SK-N-SH treated with all-trans-retinoic acid at 6 μM for 48 hours (cell line): ENCODE data around the gene BRSK1.

Experiments
- ATAC-seq: fragments of 200-7000 bp; cut with Tn5 transposase; 3 replicates; pipeline ENCODE4 v1.9.1; 2020; ENCODE audit warnings: mild to moderate bottlenecking, moderate library complexity
- BACH2 ChIP-seq: fragments of 250-450 bp; sonication (Bioruptor Pico); IDR thresholded peaks from 2 replicates; pipeline ENCODE4 v1.9.0; 2021; ENCODE audit warnings: mild to moderate bottlenecking, borderline replicate concordance
- CREB5 ChIP-seq: fragments of 250-450 bp; sonication (Bioruptor Pico); IDR thresholded peaks from 2 replicates; pipeline ENCODE4 v1.5.1; 2020; ENCODE audit warnings: low read depth, mild to moderate bottlenecking, moderate library complexity
- CSDC2 ChIP-seq: fragments of 250-450 bp; sonication (Bioruptor Pico); IDR thresholded peaks from 2 replicates; pipeline ENCODE4 v1.5.0; 2020; ENCODE audit warnings: mild to moderate bottlenecking, moderate library complexity
- CSRNP3 ChIP-seq: fragments of 250-450 bp; sonication (Bioruptor Pico); IDR thresholded peaks from 2 replicates; pipeline ENCODE4 v1.5.1; 2021; ENCODE audit warnings: mild to moderate bottlenecking, moderate library complexity
- ESRRG ChIP-seq: fragments of 250-450 bp; sonication (Bioruptor Pico); IDR thresholded peaks from 2 replicates; pipeline ENCODE4 v1.6.1; 2021; ENCODE audit warnings: mild to moderate bottlenecking
- ISL1 ChIP-seq: fragments of 250-450 bp; sonication (Bioruptor Pico); IDR thresholded peaks from 2 replicates; pipeline ENCODE4 v2.1.2; 2022; ENCODE audit warnings: mild to moderate bottlenecking, moderate library complexity
- OSR1 ChIP-seq: fragments of 250-450 bp; sonication (Bioruptor Pico); IDR thresholded peaks from 2 replicates; pipeline ENCODE4 v1.8.0; 2022; ENCODE audit warnings: moderate library complexity, mild to moderate bottlenecking, inconsistent platforms
- PATZ1 ChIP-seq: fragments of 250-450 bp; sonication (Bioruptor Pico); IDR thresholded peaks from 2 replicates; pipeline ENCODE4 v1.8.0; 2020; ENCODE audit warnings: mild to moderate bottlenecking, moderate library complexity, borderline replicate concordance
- POU6F1 ChIP-seq: fragments of 250-450 bp; sonication (Bioruptor Pico); IDR thresholded peaks from 2 replicates; pipeline ENCODE4 v1.8.0; 2021; ENCODE audit warnings: low read depth, mild to moderate bottlenecking, moderate library complexity, borderline replicate concordance
- PPARA ChIP-seq: fragments of 250-450 bp; sonication (Bioruptor Pico); IDR thresholded peaks from 2 replicates; pipeline ENCODE4 v1.5.0; 2020; ENCODE audit warnings: mild to moderate bottlenecking, borderline replicate concordance
- RARB ChIP-seq: fragments of 250-450 bp; sonication (Bioruptor Pico); IDR thresholded peaks from 2 replicates; pipeline ENCODE4 v1.8.0; 2021; ENCODE audit warnings: mild to moderate bottlenecking, moderate library complexity
- TOX ChIP-seq: fragments of 250-450 bp; sonication (Bioruptor Pico); IDR thresholded peaks from 2 replicates; pipeline ENCODE4 v1.8.0; 2021; ENCODE audit warnings: mild to moderate bottlenecking, moderate library complexity, borderline replicate concordance
- TSHZ2 ChIP-seq: fragments of 250-450 bp; sonication (Bioruptor Pico); IDR thresholded peaks from 2 replicates; pipeline ENCODE4 v1.5.0; 2020; ENCODE audit warnings: mild to moderate bottlenecking, moderate library complexity
- ZC3H10 ChIP-seq: fragments of 250-450 bp; sonication (Bioruptor Pico); IDR thresholded peaks from 2 replicates; pipeline ENCODE4 v1.5.1; 2021; ENCODE audit warnings: mild to moderate bottlenecking, moderate library complexity
- ZFP3 ChIP-seq: fragments of 250-450 bp; sonication (Bioruptor Pico); IDR thresholded peaks from 2 replicates; pipeline ENCODE4 v1.5.0; 2020; ENCODE audit warnings: mild to moderate bottlenecking, moderate library complexity
- ZFP30 ChIP-seq: fragments of 450-650 bp; formaldehyde crosslinking; IDR thresholded peaks from 2 replicates; pipeline ENCODE4 v1.5.0; 2022; ENCODE audit warnings: mild to moderate bottlenecking, moderate library complexity
- ZNF565 ChIP-seq: fragments of 450-650 bp; formaldehyde crosslinking; conservative IDR thresholded peaks from 2 replicates; pipeline ENCODE4 v1.5.0; 2020; ENCODE audit warnings: low read depth, mild to moderate bottlenecking, moderate library complexity
- ZNF70 ChIP-seq: fragments of 450-650 bp; formaldehyde crosslinking; IDR thresholded peaks from 2 replicates; pipeline ENCODE4 v1.5.0; 2020; ENCODE audit warnings: mild to moderate bottlenecking, moderate library complexity

BRSK1 gene

GRCh38 chr19:55348317-55349034 is 64.7 kb downstream of the BRSK1 start (continued):
- no peak for TF ChIP-seq CSRNP3

GRCh38 chr19:55350620-55351315 is 67.0 kb downstream of the BRSK1 start:
- TF ChIP-seq BACH2 (CRISPR knock-in tag) (no peak), TSHZ2 (CRISPR knock-in tag) (no peak), ZFP3 (CRISPR knock-in tag) (no peak), CSRNP3 (no peak), CSDC2 (CRISPR knock-in tag) (no peak)
- no peak for ATAC-seq

GRCh38 chr19:55352040-55352439 is 68.2 kb downstream of the BRSK1 start:
- TF ChIP-seq ZNF70 (CRISPR knock-in tag) = no peak
- TF ChIP-seq CREB5 (CRISPR knock-in tag) = no peak
- no peak for TF ChIP-seq ZNF565 (CRISPR knock-in tag)
- no peak for TF ChIP-seq ZFP3 (CRISPR knock-in tag)
- TF ChIP-seq PATZ1 (CRISPR knock-in tag) = no peak
- no peak for TF ChIP-seq CSRNP3
- no peak for TF ChIP-seq OSR1 (CRISPR knock-in tag)
- TF ChIP-seq ESRRG (CRISPR knock-in tag) = no peak
- ATAC-seq = no peak

GRCh38 chr19:55352549-55353145 is 68.8 kb downstream of the BRSK1 start:
- ATAC-seq = no peak
- TF ChIP-seq CREB5 (CRISPR knock-in tag) (no peak), ISL1 (no peak), PPARA (CRISPR knock-in tag) (no peak), ZFP30 (CRISPR knock-in tag) (no peak), OSR1 (CRISPR knock-in tag) (no peak), ESRRG (CRISPR knock-in tag) (no peak), RARB (no peak), ZC3H10 (CRISPR knock-in tag) (no peak), TOX (CRISPR knock-in tag) (no peak), BACH2 (CRISPR knock-in tag) (no peak), POU6F1 (no peak), ZNF70 (CRISPR knock-in tag) (no peak), ZNF565 (CRISPR knock-in tag) (no peak)
